HG02885 (cell line): ENCODE results near the gene CRAT.

Experiments used
- ATAC-seq: cut with Tn5 transposase; IDR thresholded peaks from one replicate; pipeline ENCODE4 v1.9.1; 2021; ENCODE audit warnings: mild to moderate bottlenecking; ENCODE audit not compliant: unreplicated experiment, poor library complexity

The CRAT gene

GRCh38 chr9:129069862-129070641, 40.5 kb downstream of the CRAT start:
- ATAC-seq = no peak

GRCh38 chr9:129068990-129069861, 41.4 kb downstream of the CRAT start:
- no peak for ATAC-seq

GRCh38 chr9:129068110-129068509, 42.5 kb downstream of the CRAT start:
- ATAC-seq = no peak

- no peak for ATAC-seq
These were observed 46.1 kb downstream of the CRAT start for GRCh38 chr9:129064499-129064908.

- ATAC-seq = no peak
These were observed 47.5 kb downstream of the CRAT start for GRCh38 chr9:129063061-129063460.

GRCh38 chr9:129060991-129061390, 49.6 kb downstream of the CRAT start:
- no peak for ATAC-seq

GRCh38 chr9:129059796-129060785, 50.5 kb downstream of the CRAT start:
- no peak for ATAC-seq

- no peak for ATAC-seq
These were observed 51.4 kb downstream of the CRAT start for GRCh38 chr9:129058965-129059795.

GRCh38 chr9:129054163-129054851, 56.3 kb downstream of the CRAT start:
- no peak for ATAC-seq

GRCh38 chr9:129053020-129053419, 57.6 kb downstream of the CRAT start:
- ATAC-seq = no peak

GRCh38 chr9:129052592-129052991, 58.0 kb downstream of the CRAT start:
- ATAC-seq = no peak
